GM12892 (cell line): ENCODE data around the gene RBSN.

Experiments
- POLR2A ChIP-seq: IDR thresholded peaks from 2 replicates; pipeline ENCODE4 v1.6.1; 2011; ENCODE audit warnings: low read depth, low read length, control low read depth
- POLR2AphosphoS5 ChIP-seq: IDR thresholded peaks from 2 replicates; pipeline ENCODE4 v1.6.1; 2011; ENCODE audit warnings: low read depth, low read length, control low read depth
- TAF1 ChIP-seq: IDR thresholded peaks from 2 replicates; pipeline ENCODE4 v1.6.1; 2011; ENCODE audit warnings: low read depth, mild to moderate bottlenecking, control low read depth, low read length, borderline replicate concordance

DNA sequence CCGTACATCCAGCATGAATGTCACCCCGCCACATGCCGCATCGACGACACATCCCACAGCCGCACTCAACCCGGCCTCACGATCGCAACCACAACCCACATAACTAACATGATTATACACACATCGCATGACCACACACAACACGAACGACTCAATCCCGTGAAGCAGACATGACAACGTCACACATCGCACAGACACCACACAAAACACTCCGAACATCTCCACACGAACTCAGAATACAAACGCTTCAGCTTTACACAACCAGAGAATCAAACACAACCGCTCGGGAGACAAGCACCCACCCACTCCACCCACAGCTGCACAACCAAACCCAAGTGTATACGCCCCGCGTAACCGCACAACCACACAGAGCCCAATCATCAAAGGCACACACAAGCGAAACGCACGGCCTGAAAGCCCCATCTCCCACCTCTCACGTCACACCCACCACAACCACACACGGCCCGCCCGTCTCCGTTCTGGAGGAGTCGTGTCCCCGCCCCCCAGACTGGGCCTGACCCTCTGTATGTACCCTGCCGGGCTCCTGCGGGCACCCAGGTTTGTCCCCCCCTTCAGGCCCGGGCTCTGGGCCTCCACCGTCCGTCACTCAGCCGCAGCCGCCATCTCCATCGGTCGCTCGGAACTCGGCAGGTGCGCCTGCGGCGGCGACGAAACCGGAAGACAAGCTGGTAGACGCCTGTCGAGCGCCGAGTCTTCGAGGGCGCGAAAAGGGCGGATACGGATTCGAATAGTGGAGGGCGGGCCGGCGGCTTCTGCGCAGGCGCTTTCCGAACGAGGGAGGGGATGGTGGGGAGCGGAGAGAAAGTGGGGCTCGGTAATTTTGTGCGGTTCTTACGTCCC lies at the start of gene RBSN:
- TF ChIP-seq POLR2A (peak; percentile 82), TAF1 (peak; percentile 94), POLR2AphosphoS5 (peak; percentile 53)
